GM18868 (cell line): Measurements from ENCODE around the gene TPRG1L.

Experiments
- ATAC-seq: cut with Tn5 transposase; IDR thresholded peaks from one replicate; pipeline ENCODE4 v1.9.1; 2021; ENCODE audit warnings: mild to moderate bottlenecking, moderate library complexity; ENCODE audit not compliant: unreplicated experiment

The TPRG1L gene

DNA sequence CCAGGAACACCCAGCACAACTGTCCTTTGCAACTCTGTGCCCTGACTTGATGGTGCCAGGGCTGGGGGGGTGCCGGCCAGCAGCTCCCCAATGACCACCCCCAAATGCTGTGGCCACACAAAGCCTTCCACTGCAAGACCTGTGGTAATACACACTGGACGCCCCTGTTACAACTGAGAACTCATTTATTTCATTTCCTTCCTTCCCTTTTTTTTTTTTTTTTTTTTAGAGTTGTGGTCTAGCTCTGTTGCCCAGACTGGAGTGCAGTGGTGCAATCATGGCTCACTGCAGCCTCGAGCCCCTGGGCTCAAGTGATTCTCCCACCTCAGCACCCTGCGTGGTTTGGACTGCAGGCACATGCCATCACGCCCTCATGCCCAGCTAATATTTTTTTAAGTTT is 52.7 kb downstream of the TPRG1L start:
- no peak for ATAC-seq

DNA sequence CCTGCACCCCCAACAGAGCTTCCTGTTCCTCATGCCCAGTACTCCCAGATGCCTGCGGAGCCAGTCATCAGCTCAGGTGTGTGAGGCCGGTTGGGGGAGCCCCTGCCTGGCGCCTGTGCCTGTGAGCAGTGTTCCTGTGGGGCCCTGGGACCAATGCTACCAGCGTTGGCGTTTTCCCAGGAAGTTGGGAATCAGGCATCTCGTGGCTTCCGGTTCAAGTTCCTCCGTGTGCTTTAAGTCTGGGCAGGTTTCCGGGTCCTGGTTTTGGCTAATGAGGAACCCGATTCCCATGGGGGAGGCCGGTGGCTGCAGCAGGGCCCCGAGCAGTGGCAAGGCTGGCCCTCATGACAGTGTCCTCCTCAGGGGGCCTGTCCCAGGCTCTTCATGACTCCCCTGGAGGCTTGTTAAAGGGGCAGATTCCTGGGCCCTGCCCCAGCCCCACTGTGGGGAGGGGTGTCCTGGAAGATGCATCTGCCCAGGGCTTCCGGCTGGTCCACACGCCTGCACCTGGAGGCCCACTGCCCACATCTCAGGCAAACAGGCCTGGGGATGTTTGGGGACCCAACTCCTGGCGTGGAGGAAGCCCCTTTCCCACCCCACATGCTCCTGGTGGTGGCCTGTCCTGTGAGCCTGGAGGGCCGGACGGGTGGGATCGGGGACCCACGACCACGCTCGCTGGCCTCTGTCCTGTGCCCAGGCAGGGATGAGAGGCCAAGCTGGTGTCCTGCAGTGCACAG is 53.7 kb downstream of the TPRG1L start:
- ATAC-seq, result no peak

DNA sequence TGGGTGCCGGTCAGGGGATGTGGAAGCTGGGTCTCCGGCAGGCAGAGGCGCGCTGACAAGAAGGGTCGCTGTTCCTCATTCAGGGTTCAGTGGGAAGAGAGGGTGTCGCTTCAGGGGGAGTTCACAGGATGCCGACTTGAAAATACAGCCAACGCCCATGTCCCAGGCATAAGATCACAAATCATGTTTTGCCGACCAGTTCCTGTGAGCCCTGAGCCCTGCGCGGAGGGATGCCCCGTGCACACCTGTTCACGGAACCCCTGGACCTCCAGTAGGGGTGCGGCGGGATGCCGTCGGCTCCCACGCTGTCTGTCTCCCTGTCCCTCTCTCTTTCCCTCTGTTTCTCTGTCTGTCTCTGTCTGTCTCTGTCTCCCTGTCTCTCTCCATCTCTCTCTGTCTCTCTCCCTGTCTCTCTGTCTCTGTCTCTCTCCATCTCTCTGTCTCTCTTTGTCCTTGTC is 54.3 kb downstream of the TPRG1L start:
- ATAC-seq, result no peak
